OCI-LY1 (cell line): Measurements from ENCODE around the gene PGC.

Experiments
- H2AFZ ChIP-seq: fragments of 200-600 bp; sonication (generic), shearing (Covaris generic); 2 replicates; pipeline ENCODE4 v1.6.0; 2014; ENCODE audit warnings: antibody characterized with exemption, mild to moderate bottlenecking, low read length
- H3F3A ChIP-seq: fragments of 200-600 bp; sonication (generic), shearing (Covaris generic); 2 replicates; pipeline ENCODE4 v1.6.0; 2014; ENCODE audit warnings: mild to moderate bottlenecking, antibody characterized with exemption, low read length, moderate library complexity; ENCODE audit not compliant: insufficient read depth
- H3K27ac ChIP-seq: fragments of 200-600 bp; sonication (generic); 2 replicates; pipeline ENCODE4 v1.5.1; 2014; ENCODE audit warnings: low read length, mixed run types, mild to moderate bottlenecking, low read depth; ENCODE audit not compliant: poor library complexity, severe bottlenecking
- H3K27me3 ChIP-seq: fragments of 200-600 bp; sonication (generic); 2 replicates; pipeline ENCODE4 v1.6.0; 2014; ENCODE audit warnings: antibody characterized with exemption, mild to moderate bottlenecking, low read length, moderate library complexity; ENCODE audit not compliant: insufficient read depth
- H3K36me3 ChIP-seq: fragments of 200-600 bp; sonication (generic); 2 replicates; pipeline ENCODE4 v1.6.1; 2014; ENCODE audit warnings: mild to moderate bottlenecking, antibody characterized with exemption, low read length, moderate library complexity, mixed read lengths; ENCODE audit not compliant: insufficient read depth
- H3K4me1 ChIP-seq: fragments of 200-600 bp; sonication (generic); 2 replicates; pipeline ENCODE4 v1.5.1; 2014; ENCODE audit warnings: mild to moderate bottlenecking, low read length, moderate library complexity; ENCODE audit not compliant: insufficient read depth, severe bottlenecking
- H3K4me2 ChIP-seq: fragments of 200-600 bp; sonication (generic), shearing (Covaris generic); 2 replicates; pipeline ENCODE4 v1.6.1; 2014; ENCODE audit warnings: low read length
- H3K4me3 ChIP-seq: fragments of 200-600 bp; sonication (generic); 2 replicates; pipeline ENCODE4 v1.5.1; 2014; ENCODE audit warnings: low read length, low read depth, mild to moderate bottlenecking, mixed read lengths; ENCODE audit not compliant: poor library complexity, severe bottlenecking
- H3K79me2 ChIP-seq: fragments of 200-600 bp; shearing (Covaris generic); 2 replicates; pipeline ENCODE4 v1.6.1; 2016; ENCODE audit warnings: mixed run types, low read length, mixed read lengths; ENCODE audit not compliant: insufficient read depth
- H3K9ac ChIP-seq: fragments of 200-600 bp; sonication (generic), shearing (Covaris generic); 2 replicates; pipeline ENCODE4 v1.6.1; 2014; ENCODE audit warnings: mild to moderate bottlenecking, low read length, mixed read lengths
- H3K9me2 ChIP-seq: fragments of 200-600 bp; sonication (generic), shearing (Covaris generic); 2 replicates; pipeline ENCODE4 v1.6.1; 2014; ENCODE audit warnings: low read depth, mild to moderate bottlenecking, low read length, mixed read lengths
- H3K9me3 ChIP-seq: fragments of 200-600 bp; shearing (Covaris generic); 2 replicates; pipeline ENCODE4 v1.6.1; 2014; ENCODE audit warnings: low read length, mixed read lengths
- H4K20me1 ChIP-seq: fragments of 200-600 bp; sonication (generic), shearing (Covaris generic); 2 replicates; pipeline ENCODE4 v1.6.0; 2016; ENCODE audit warnings: mild to moderate bottlenecking, low read length; ENCODE audit not compliant: insufficient read depth
- EZH2 ChIP-seq: fragments of 200-600 bp; sonication (generic), shearing (Covaris generic); IDR thresholded peaks from 2 replicates; pipeline ENCODE4 v1.8.0; 2017; ENCODE audit warnings: borderline replicate concordance, mixed run types, mild to moderate bottlenecking, antibody characterized with exemption, low read length, moderate library complexity, mixed read lengths
- TF ChIP-seq, protein P1 (sequence below): fragments of 200-600 bp; sonication (generic), shearing (Covaris generic); IDR thresholded peaks from 2 replicates; pipeline ENCODE4 v1.5.1; 2017; ENCODE audit warnings: mild to moderate bottlenecking, antibody characterized with exemption, low read length, moderate library complexity, mixed read lengths

The PGC gene

DNA sequence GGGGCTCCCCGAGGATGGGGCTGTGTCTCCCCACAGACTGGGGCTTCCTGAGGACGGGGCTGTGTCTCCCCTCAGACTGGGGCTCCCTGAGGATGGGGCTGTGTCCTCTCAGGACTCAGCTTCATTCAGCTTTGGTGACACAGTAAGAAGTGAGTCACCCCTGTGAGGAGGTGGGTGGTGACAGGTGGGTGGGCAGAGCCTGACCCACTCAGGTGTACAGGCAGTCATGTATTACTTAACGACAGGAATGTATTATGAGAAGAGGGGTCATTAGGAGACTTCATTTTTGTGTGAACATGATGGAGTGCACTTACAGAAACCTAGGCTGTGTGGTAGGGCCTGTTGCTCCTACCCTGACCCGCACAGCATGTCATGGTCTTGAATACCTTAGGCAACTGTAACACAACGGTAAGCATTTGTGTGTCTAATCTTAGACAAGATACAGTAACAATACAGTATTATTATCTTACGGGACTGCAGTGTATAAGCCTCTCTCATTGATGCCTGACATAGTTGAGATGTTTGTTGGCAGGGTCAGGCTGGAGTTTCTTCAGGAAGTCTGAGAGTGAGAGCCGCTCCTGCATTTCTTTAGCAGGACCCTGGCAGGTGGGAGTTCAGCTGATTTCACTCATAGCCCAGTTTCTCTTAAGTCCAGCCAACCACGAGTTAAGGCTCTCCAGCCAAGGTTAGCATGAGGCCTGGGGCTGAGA, 10.9 kb upstream of the PGC start:
- H3K9me2 ChIP-seq, result no peaks in the 10 kb centered on the region
- H2AFZ ChIP-seq, result no peak overlapping the region
- H3K4me2 ChIP-seq, result no peak overlapping the region
- no peaks in the 10 kb centered on the region for H3K9me3 ChIP-seq
- no peaks in the 10 kb centered on the region for H3F3A ChIP-seq
- H3K36me3 ChIP-seq, result no peaks in the 10 kb centered on the region
- peaks cover 4% of the 10 kb centered on the region; the same call in 1 of the 2 replicates for H3K27me3 ChIP-seq
- H3K27ac ChIP-seq, result no peak overlapping the region
- no peak overlapping the region for H3K9ac ChIP-seq
- H3K4me3 ChIP-seq, result no peak overlapping the region
- TF ChIP-seq EZH2, result no peak
- TF ChIP-seq, protein P1, sequence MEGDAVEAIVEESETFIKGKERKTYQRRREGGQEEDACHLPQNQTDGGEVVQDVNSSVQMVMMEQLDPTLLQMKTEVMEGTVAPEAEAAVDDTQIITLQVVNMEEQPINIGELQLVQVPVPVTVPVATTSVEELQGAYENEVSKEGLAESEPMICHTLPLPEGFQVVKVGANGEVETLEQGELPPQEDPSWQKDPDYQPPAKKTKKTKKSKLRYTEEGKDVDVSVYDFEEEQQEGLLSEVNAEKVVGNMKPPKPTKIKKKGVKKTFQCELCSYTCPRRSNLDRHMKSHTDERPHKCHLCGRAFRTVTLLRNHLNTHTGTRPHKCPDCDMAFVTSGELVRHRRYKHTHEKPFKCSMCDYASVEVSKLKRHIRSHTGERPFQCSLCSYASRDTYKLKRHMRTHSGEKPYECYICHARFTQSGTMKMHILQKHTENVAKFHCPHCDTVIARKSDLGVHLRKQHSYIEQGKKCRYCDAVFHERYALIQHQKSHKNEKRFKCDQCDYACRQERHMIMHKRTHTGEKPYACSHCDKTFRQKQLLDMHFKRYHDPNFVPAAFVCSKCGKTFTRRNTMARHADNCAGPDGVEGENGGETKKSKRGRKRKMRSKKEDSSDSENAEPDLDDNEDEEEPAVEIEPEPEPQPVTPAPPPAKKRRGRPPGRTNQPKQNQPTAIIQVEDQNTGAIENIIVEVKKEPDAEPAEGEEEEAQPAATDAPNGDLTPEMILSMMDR, result no peak
- H3K79me2 ChIP-seq, result no peaks in the 10 kb centered on the region
- no peaks in the 10 kb centered on the region for H4K20me1 ChIP-seq
- no peaks in the 10 kb centered on the region for H3K4me1 ChIP-seq

DNA sequence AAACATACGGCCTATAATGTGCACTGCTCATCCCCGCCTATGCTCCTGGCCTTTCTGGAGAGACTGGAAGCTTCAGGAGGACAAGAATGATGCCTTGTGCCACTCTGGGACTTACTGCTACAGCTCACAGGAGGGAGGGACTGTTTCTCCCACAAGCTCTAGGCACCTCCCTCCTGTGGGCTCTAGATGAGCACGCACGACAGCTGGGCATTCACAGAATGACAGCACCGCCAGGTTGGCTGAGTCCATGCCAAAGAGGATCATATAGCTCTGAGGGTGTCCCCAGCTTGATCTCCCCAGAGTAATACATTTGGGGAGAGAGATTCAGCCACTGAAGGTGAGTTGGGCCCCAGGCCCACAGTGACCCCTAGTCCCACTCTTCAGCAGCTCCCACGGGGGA, 10.1 kb upstream of the PGC start:
- no peaks in the 10 kb centered on the region for H3K4me1 ChIP-seq
- TF ChIP-seq EZH2, result no peak
- TF ChIP-seq, protein P1, result no peak
- no peak overlapping the region for H3K4me2 ChIP-seq
- H3K27me3 ChIP-seq, result peaks cover 4% of the 10 kb centered on the region; the same call in 1 of the 2 replicates
- no peaks in the 10 kb centered on the region for H3K79me2 ChIP-seq
- H3K4me3 ChIP-seq, result no peak overlapping the region
- H3K36me3 ChIP-seq, result no peaks in the 10 kb centered on the region
- H3K9me3 ChIP-seq, result no peaks in the 10 kb centered on the region
- no peak overlapping the region for H3K27ac ChIP-seq
- no peaks in the 10 kb centered on the region for H4K20me1 ChIP-seq
- H2AFZ ChIP-seq, result no peak overlapping the region
- no peaks in the 10 kb centered on the region for H3F3A ChIP-seq
- H3K9ac ChIP-seq, result no peak overlapping the region
- no peaks in the 10 kb centered on the region for H3K9me2 ChIP-seq

DNA sequence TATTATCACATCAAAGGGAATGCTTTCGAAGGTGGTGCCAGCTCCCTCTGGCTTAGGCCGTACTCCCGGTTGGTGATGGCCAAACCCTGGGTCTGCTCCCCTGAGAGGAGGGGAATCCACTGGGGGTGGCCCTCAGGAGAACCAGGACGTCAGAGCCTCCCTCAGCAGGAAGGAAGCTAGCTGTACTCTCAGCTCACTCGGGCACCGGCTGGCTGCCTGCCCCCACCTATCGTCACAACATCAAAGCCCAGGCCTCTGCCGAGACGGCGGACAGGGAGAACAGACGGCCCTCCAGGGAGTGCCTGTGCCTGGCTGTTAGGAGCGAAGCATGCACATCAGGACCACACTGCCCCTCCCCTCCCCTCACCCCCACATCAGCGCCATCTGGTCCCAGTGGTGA, 9.2 kb upstream of the PGC start:
- Histone ChIP-seq H3K27me3 (peaks cover 4% of the 10 kb centered on the region; the same call in 1 of the 2 replicates), H3K9ac (no peak overlapping the region), H2AFZ (no peak overlapping the region), H3K4me1 (no peaks in the 10 kb centered on the region), H3K9me2 (no peaks in the 10 kb centered on the region), H3K4me3 (no peak overlapping the region), H3K36me3 (no peaks in the 10 kb centered on the region), H3K9me3 (no peaks in the 10 kb centered on the region), H3F3A (no peaks in the 10 kb centered on the region), H4K20me1 (no peaks in the 10 kb centered on the region), H3K27ac (no peak overlapping the region), H3K4me2 (no peak overlapping the region), H3K79me2 (no peaks in the 10 kb centered on the region)
- TF ChIP-seq, protein P1, result no peak
- TF ChIP-seq EZH2, result no peak
